Measurements from ENCODE around the gene ASB15.

Gene ASB15

GRCh38 chr7:123637878-123638277 lies 36.3 kb downstream of the ASB15 start:
- no peak for DNase-seq

DNA sequence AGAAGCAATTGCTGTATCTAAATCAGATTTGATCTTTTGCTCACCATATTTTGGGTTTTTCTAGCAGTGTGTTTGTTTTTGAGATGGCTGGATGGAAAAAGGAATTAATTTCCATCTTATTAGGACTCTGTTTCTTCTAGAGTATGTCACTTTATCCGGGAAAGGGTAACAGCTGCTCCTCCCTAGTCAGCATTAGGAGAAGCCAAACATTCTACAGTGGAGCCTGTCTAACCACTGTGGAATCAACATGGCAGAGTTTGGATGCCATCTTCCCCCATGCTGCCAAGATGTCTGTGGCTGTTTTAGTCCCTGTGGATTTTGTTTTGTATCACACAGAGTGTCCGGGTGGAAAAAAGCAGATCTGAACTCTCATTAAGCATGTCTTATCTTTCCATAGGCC lies 38.0 kb downstream of the ASB15 start:
- DNase-seq: no peak

DNA sequence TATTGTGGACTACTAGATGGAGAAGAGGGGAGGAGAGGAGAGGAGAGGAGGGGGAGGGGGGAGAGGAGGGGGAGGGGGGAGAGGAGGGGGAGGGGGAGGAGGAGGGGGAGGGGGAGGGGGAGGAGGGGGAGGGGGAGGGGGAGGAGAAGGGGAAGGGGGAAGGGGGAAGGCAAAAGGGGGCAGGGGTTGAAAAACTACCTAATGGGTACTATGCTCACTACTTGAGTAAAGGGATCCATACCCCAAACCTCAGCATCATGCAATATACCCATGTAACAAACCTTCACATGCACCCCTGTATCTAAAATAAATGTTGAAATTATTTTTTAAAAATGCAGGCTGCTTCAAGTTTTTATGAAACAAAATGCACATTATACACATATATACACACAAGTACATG lies 39.0 kb downstream of the ASB15 start:
- no peak for DNase-seq

- no peak for DNase-seq
Observed at GRCh38 chr7:123641901-123642300, 40.3 kb downstream of the ASB15 start.

DNA sequence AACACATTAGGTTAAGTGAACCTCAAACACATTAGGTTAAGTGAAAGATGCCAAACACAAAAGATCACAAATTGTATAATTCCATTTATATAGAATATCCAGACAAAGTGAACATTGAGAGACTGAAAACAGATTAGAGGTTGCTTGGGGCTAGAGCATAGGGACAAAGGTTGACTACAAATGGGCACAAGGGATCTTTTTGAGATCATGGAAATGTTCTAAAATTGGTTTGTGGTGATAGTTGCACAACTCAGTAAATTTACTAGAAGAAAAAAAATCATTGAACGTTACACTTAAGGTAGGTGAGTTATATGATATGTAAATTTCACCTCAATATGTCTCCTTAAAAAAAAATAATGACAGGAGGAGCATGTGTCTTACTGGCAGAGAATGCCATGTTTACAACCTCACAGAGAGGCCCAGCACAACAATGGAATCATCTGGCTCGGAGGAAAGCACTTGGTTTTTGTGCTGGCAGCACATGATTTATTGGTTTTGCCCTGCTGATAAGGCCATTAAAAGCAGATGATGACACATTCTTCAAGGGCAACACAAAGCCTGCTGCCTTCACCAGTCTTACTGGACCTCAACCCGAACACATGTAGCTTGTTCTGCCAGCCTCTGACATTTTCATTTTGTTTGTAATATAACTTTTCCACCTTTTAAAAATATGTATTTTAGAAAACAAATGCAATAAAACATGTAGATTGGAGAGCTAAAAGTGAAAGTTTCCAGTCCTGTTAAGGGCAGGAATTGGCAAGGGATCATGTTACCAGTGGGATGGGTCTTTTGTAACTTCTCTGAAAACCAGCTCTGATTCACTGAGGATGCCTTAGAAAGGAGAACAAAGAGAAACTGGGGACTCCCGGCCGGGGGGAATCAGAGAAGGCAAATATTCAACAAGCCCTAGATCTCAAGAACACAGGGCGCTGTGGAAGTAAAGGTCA lies 42.1 kb downstream of the ASB15 start:
- DNase-seq: no peak

DNA sequence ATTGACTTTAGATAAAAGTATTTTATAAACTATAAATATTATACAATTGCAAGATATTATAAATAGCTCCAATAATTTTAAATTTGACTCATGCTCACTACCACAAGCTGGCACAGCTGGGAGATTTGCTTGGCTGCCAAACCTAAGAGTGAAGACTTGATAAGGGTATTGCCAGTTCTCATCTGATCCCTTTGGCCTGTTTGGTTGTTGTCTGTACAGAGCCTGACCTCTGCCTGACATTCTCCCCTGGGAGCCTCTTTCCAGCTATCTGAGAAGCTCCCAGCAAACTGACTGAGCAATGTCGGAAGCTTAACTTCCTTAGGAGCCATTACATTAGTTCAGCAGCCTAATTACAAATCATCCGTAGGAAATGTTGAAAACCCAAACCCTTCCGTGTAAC lies 43.9 kb downstream of the ASB15 start:
- no peak for DNase-seq

DNA sequence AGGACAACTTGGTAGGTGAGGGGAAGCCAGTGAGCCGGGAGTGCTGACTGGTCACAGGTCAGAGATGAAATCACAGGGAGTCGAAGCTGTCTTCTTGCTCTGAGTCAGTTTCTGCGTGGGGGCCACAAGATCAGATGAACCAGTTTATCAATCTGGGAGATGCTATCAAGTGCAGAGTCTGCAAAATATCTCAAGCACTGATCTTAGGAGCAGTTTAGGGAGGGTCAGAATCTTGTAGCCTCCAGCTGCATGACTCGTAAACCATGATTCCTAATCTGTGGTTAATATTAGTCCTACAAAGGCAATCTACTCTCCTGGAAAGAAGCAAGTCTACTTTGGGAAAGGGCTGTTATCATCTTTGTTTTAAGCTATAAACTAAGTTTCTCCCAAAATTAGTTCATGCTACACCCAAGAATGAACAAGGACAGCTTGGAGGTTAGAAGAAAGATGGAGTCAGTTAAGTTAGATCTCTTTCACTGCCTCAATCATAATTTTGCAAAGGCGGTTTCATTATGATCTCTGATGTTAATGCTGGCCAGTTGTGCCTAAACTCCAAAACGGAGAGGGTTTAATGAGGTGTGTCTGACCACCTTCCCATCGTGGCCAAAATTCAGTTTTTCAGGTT lies 45.6 kb downstream of the ASB15 start:
- DNase-seq: no peak

- DNase-seq: no peak
Observed at GRCh38 chr7:123649964-123650363, 48.3 kb downstream of the ASB15 start.

- no peak for DNase-seq
Observed at GRCh38 chr7:123650595-123650994, 49.0 kb downstream of the ASB15 start.

DNA sequence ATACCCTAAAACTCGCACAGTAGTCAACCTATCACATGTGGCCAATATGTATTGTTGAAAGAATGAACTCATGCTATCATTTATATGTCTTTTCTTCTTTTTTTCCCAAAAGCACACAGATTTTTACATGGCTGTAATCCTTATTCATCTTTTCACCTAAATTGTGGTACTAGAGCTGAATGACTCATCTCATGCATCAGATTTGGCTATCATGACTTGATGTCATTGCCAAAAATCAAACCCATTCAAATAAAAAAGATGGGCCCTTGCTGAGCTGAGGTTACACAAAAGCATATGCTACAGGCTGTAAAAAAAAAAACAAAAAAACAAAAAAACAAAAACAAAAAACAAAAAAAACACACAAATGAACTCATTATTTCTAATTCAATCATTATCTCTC lies 50.8 kb downstream of the ASB15 start:
- DNase-seq: no peak

- no peak for DNase-seq
Observed at GRCh38 chr7:123653162-123653561, 51.5 kb downstream of the ASB15 start.

GRCh38 chr7:123655614-123656013 lies 54.0 kb downstream of the ASB15 start, which contains the start of gene LMOD2:
Gene LMOD2 (plus strand): TSS chr7:123655866. CDS start chr7:123655964, 98 bp downstream.
- no peak for DNase-seq

DNA sequence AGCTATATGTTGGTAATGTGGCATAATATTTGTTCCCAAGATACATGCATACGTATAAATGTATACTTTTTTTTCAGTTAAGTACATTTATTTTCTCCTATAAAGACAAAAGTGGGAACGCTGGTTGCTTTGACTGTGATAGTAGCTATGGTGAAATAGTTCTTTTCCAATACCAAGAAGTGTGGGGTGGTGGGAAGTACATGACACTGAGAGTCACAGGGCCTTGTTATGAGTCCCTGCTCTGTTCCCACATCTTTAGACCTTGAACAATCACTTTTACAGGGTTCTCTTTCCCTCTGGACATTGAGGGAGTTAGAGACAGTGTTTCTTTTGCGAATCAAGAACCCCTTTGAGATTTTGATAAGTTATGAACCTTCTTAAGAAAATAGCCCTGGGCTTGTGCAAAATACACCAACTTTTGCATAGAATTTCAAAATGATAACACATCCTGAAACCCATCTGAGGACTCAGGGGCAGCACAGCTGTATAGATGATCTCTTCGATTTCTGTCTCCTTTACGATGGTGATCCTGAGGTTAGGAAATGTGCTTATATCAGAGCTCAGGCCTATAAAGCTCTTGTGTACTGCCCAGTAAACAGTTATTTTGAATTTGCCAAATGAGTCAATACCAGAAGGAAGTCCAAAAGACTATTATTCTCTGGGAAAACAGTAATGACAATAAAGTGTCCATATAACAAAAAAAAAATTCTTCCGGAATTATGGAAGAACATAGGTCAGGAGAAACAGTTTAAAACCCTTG lies 55.1 kb downstream of the ASB15 start:
- DNase-seq: no peak

DNA sequence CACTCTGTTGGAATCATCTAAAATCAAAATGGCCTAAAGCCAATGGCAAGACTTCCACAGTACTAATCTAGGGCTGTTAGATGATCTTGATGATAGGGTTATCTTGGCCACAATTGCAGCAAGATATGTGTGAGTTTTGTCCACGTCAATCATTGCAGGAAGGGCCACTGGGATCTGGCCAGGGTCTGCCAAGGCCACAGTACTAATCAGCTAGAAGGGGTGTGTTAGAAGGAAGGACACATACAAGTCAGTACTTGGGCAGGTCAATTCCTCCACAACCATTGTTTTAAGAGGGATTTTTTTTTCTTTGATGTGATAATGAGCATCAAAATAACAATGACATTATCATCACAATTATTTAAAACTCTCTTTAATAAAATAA lies 55.7 kb downstream of the ASB15 start:
- no peak for DNase-seq

DNA sequence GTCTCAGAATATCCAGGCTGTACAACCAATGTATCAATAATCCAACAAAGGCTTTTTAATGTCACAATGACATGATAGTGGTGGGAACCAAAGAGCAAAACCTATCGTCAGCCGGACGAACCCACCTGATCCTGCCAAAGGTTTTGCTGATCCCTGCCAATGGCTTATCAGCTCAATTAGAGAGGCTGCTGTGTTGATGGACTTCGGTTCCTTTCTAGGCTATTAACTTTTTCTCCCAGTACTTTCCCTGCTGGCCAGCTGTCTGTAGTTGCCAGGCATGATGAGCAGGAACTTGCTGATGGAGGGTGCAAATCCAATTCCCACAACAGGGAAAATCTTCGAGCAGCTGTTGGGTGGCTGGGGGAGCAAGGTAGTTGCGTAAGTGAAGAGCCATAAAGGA lies 56.4 kb downstream of the ASB15 start:
- no peak for DNase-seq

- DNase-seq: no peak
Observed at GRCh38 chr7:123660514-123661354, 59.1 kb downstream of the ASB15 start.

GRCh38 chr7:123661765-123662164 lies 60.1 kb downstream of the ASB15 start:
- DNase-seq: no peak

GRCh38 chr7:123662293-123662692 lies 60.7 kb downstream of the ASB15 start:
- no peak for DNase-seq

- DNase-seq: no peak
Observed at GRCh38 chr7:123662755-123663154, 61.1 kb downstream of the ASB15 start.

GRCh38 chr7:123663200-123663599 lies 61.6 kb downstream of the ASB15 start:
- no peak for DNase-seq

DNA sequence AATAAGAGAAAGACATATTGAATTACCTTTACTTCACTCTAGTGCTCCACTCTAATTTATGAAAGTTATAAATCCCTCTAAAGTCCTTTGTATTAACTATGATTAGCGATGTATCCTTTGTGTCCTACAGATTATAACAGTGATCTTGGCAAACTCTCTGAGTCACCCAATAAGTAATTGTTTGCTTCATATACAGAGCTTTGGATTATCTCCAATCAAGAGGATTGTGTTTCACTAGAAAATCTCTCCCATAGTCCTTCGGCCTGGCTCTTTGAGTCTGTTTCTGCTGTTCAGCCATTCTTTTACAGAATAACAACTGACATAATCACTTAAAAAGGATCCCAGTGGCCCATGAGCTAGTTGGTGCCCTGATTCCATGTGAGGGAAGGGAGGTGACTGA lies 63.5 kb downstream of the ASB15 start:
- no peak for DNase-seq

- DNase-seq: no peak
Observed at GRCh38 chr7:123665896-123666295, 64.3 kb downstream of the ASB15 start.

DNA sequence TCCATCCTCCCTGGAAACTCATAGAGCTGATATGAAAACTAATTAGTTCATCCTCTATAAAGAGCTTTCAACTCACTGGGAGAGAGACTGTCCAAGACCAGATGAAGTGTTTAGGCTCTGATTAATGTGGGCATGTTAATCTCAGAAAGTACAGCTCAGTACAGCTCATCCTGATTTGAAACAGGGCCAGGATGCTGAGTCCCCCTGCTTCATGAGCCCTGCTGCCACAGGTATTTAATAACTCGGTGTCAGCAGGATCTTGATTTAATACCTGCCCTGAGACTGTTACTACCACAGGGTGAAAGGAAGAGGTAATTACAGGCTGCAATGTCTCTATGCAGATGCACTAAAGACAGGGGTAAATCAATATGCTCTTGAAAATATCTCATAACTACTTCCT lies 64.9 kb downstream of the ASB15 start:
- no peak for DNase-seq
